Upper lobe of left lung (tissue), 4 donors: ENCODE measurements around the gene NUP210L.
A peak's percentile ranks its signal among the peaks of the same experiment; 100 is the strongest.

Source experiments
- EP300 ChIP-seq, 4 donors: sonication (generic); formaldehyde crosslinking; IDR thresholded peaks; one replicate each; pipeline ENCODE4 v1.5.1; 2017; ENCODE audit warnings: antibody characterized with exemption in 4 of 4, control low read depth in 2 of 4
- TF ChIP-seq, protein P1 (sequence below), 6 experiments: fragments of 450-650 bp in 4 of 6; fragments of 200-600 bp in 2 of 6; sonication (generic) in 2 of 6; IDR thresholded peaks; one replicate each; pipeline ENCODE4 v1.5.1; 2016 to 2019; ENCODE audit warnings: antibody characterized with exemption in 6 of 6

DNA sequence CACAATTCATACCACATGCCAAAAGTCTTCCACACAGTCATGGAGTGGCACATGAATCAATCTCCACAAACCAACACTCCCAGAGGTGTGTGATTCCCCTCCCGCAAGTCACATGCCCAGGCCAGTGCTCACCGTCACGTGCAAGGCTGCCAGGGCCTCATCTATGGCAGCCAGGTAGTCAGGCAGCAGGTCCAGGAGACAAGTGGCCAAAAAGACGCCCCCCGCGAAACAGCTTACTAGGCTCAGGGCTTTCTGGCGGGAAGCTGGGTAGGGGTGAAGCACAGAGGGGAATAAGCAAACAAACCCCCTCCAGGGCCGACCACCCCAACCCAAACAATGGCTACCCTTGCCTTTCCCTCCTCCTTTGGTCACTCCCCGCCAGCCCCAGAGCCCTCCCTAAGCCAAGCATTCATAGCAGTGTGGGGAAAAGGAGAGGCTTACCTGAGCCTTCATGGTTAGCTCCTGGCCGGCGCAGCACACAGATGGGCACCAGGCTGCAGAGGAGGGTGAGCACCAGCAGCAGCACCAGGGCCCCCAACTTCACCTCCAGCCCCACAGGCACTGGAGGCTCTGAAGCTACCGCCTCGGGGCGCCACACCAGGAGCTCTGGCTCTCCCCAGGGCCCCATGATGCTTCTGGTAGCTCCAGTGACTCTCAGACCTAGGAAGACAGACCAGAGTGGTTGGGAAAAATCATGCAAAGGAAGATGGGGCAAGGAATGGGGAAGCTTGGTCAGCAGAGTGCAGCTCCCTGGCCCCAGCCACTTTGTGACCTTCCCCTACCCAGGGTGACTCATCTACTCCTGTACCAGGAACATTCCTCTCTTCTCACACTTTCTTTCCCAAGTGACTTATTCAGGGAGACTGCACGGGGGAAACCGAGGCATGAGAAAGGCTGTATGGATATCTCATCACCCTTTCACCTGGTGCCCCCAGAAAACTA lies 192.5 kb downstream of the NUP210L start:
- TF ChIP-seq EP300 (IDR thresholded peaks at IDR 0.05), result peak in 1 of 4 donors; percentile 25
- TF ChIP-seq, protein P1, sequence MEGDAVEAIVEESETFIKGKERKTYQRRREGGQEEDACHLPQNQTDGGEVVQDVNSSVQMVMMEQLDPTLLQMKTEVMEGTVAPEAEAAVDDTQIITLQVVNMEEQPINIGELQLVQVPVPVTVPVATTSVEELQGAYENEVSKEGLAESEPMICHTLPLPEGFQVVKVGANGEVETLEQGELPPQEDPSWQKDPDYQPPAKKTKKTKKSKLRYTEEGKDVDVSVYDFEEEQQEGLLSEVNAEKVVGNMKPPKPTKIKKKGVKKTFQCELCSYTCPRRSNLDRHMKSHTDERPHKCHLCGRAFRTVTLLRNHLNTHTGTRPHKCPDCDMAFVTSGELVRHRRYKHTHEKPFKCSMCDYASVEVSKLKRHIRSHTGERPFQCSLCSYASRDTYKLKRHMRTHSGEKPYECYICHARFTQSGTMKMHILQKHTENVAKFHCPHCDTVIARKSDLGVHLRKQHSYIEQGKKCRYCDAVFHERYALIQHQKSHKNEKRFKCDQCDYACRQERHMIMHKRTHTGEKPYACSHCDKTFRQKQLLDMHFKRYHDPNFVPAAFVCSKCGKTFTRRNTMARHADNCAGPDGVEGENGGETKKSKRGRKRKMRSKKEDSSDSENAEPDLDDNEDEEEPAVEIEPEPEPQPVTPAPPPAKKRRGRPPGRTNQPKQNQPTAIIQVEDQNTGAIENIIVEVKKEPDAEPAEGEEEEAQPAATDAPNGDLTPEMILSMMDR (IDR thresholded peaks at IDR 0.05), result no peak
